Gastroesophageal sphincter (tissue), 4 donors: ENCODE results near the gene C13orf42. TPM values are rescaled to one million over a fixed set of nuclear protein-coding genes. Genes with fewer than 3 reads are reported as not detected.

Experiments used
- ATAC-seq: fragments of 150-250 bp; one replicate; pipeline ENCODE4 v1.9.1; 2016; ENCODE audit warnings: mild to moderate bottlenecking, moderate library complexity
- H3K27ac ChIP-seq, 4 donors: fragments of 200-600 bp; sonication (generic) in 3 of 4; 1 replicate in 3 of 4; 2 replicates in 1 of 4; pipeline ENCODE4 v1.5.1; 2016 to 2019
- H3K27me3 ChIP-seq: fragments of 200-600 bp; sonication (generic); one replicate; pipeline ENCODE4 v1.5.1; 2019
- H3K36me3 ChIP-seq, 2 donors: fragments of 200-600 bp; sonication (generic); one replicate each; pipeline ENCODE4 v1.5.1; 2019; ENCODE audit warnings: control low read depth in 1 of 2
- H3K4me1 ChIP-seq, 3 donors: fragments of 200-600 bp; sonication (generic); 1 replicate in 2 of 3; 2 replicates in 1 of 3; pipeline ENCODE4 v1.5.1; 2016 to 2019; ENCODE audit warnings: control low read depth in 2 of 3
- H3K4me3 ChIP-seq, 2 donors: fragments of 200-600 bp; sonication (generic); one replicate each; pipeline ENCODE4 v1.5.1; 2019; ENCODE audit warnings: mild to moderate bottlenecking in 1 of 2, moderate library complexity in 1 of 2
- H3K9me3 ChIP-seq, 3 donors: fragments of 200-600 bp; sonication (generic); one replicate each; pipeline ENCODE4 v1.5.1; 2017 to 2019; ENCODE audit warnings: control low read depth in 2 of 3
- CTCF ChIP-seq, 4 experiments: fragments of 200-600 bp in 2 of 4; fragments of 450-650 bp in 2 of 4; sonication (generic) in 1 of 4; IDR thresholded peaks; one replicate each; pipeline ENCODE4 v1.5.1; 2017 to 2019; ENCODE audit warnings: antibody characterized with exemption in 4 of 4, mild to moderate bottlenecking in 2 of 4, moderate library complexity in 2 of 4
- EP300 ChIP-seq: sonication (generic); formaldehyde crosslinking; IDR thresholded peaks from one replicate; pipeline ENCODE4 v1.6.1; 2017; ENCODE audit warnings: antibody characterized with exemption, mild to moderate bottlenecking
- POLR2A ChIP-seq, 2 donors: fragments of 450-650 bp; IDR thresholded peaks; one replicate each; pipeline ENCODE4 v1.6.1; 2017; ENCODE audit warnings: antibody characterized with exemption in 2 of 2, mild to moderate bottlenecking in 2 of 2, moderate library complexity in 1 of 2
- POLR2AphosphoS5 ChIP-seq: sonication (generic); formaldehyde crosslinking; IDR thresholded peaks from one replicate; pipeline ENCODE4 v1.6.1; 2017; ENCODE audit warnings: antibody characterized with exemption
- WGBS, 2 donors: methylation state at CpG; one replicate each; pipeline ENCODE4 v1.1.5; 2018; ENCODE audit warnings: low coverage in 1 of 2; 5-methylcytosine and 5-hydroxymethylcytosine counted together
- total RNA-seq, 4 donors: library from RNA; depleted of rRNA; stranded (reverse); fragments of >200 nt; gene quantifications; one replicate each; pipeline ENCODE4 v1.1.0, GENCODE V29; 2016

C13orf42 gene
- total RNA-seq, 4 donors from 2014 or later: 0.46 TPM; not detected in 3

GRCh38 chr13:51058461-51059167, 52.5 kb downstream of the C13orf42 start:
- Histone ChIP-seq H3K27ac (no peak overlapping the region), H3K4me3 (no peak overlapping the region), H3K9me3 (no peaks in the 10 kb centered on the region), H3K27me3 (peaks cover 3% of the 10 kb centered on the region), H3K4me1 (no peaks in the 10 kb centered on the region), H3K36me3 (no peaks in the 10 kb centered on the region)
- ATAC-seq: no peak
- 79 to 82% methylated on average over 4 of the region's 6 CpGs for WGBS, 2 donors
- no peak for TF ChIP-seq CTCF (IDR thresholded peaks at IDR 0.05)
- TF ChIP-seq POLR2AphosphoS5: no peak
- TF ChIP-seq EP300: no peak
- no peak for TF ChIP-seq POLR2A (IDR thresholded peaks at IDR 0.05)

- no peak overlapping the region for H3K4me3 ChIP-seq
- no peaks in the 10 kb centered on the region for H3K4me1 ChIP-seq
- ATAC-seq: no peak
- no peaks in the 10 kb centered on the region for H3K36me3 ChIP-seq
- no peak for TF ChIP-seq POLR2A (IDR thresholded peaks at IDR 0.05)
- no peak for TF ChIP-seq POLR2AphosphoS5
- no peak for TF ChIP-seq EP300
- TF ChIP-seq CTCF (IDR thresholded peaks at IDR 0.05): no peak
- H3K9me3 ChIP-seq: no peaks in the 10 kb centered on the region
- H3K27me3 ChIP-seq: no peaks in the 10 kb centered on the region
- no peak overlapping the region for H3K27ac ChIP-seq
- 67 to 89% methylated on average over 1 of the region's 1 CpG for WGBS, 2 donors
Observed at GRCh38 chr13:51057906-51058305, 53.2 kb downstream of the C13orf42 start.

GRCh38 chr13:51057001-51057400, 54.1 kb downstream of the C13orf42 start:
- H3K36me3 ChIP-seq: no peaks in the 10 kb centered on the region
- H3K4me1 ChIP-seq: no peaks in the 10 kb centered on the region
- ATAC-seq: no peak
- H3K27me3 ChIP-seq: no peaks in the 10 kb centered on the region
- H3K27ac ChIP-seq: no peak overlapping the region
- no peak overlapping the region for H3K4me3 ChIP-seq
- no peak for TF ChIP-seq CTCF (IDR thresholded peaks at IDR 0.05)
- no peak for TF ChIP-seq POLR2AphosphoS5
- no peak for TF ChIP-seq EP300
- no peak for TF ChIP-seq POLR2A (IDR thresholded peaks at IDR 0.05)
- no peaks in the 10 kb centered on the region for H3K9me3 ChIP-seq

GRCh38 chr13:51052581-51052980, 58.5 kb downstream of the C13orf42 start:
- 50 to 100% methylated on average over 1 to 3 of the region's 3 CpGs for WGBS, 2 donors
- no peak for ATAC-seq
- no peak overlapping the region for H3K4me3 ChIP-seq
- H3K9me3 ChIP-seq: no peaks in the 10 kb centered on the region
- H3K36me3 ChIP-seq: no peaks in the 10 kb centered on the region
- TF ChIP-seq POLR2AphosphoS5 (no peak), POLR2A (IDR thresholded peaks at IDR 0.05) (no peak), EP300 (no peak), CTCF (IDR thresholded peaks at IDR 0.05) (no peak)
- no peak overlapping the region for H3K27ac ChIP-seq
- no peaks in the 10 kb centered on the region for H3K27me3 ChIP-seq
- H3K4me1 ChIP-seq: no peaks in the 10 kb centered on the region

GRCh38 chr13:51050021-51050830, 60.8 kb downstream of the C13orf42 start:
- no peaks in the 10 kb centered on the region for H3K27me3 ChIP-seq
- no peaks in the 10 kb centered on the region for H3K9me3 ChIP-seq
- no peaks in the 10 kb centered on the region for H3K4me1 ChIP-seq
- H3K27ac ChIP-seq: no peak overlapping the region
- no peak for ATAC-seq
- no peak for TF ChIP-seq EP300
- TF ChIP-seq CTCF (IDR thresholded peaks at IDR 0.05): no peak
- no peak for TF ChIP-seq POLR2A (IDR thresholded peaks at IDR 0.05)
- no peak for TF ChIP-seq POLR2AphosphoS5
- 68 to 75% methylated on average over 7 to 12 of the region's 14 CpGs for WGBS, 2 donors
- no peaks in the 10 kb centered on the region for H3K36me3 ChIP-seq
- no peak overlapping the region for H3K4me3 ChIP-seq
